Ovary (tissue), 9 donors: Measurements from ENCODE around the gene LHFPL6. TPM values are rescaled to one million over a fixed set of nuclear protein-coding genes. Genes with fewer than 3 reads are reported as not detected.
A peak's percentile ranks its signal among the peaks of the same experiment; 100 is the strongest.

Experiments
- DNase-seq, 5 donors: peaks; one replicate each; pipeline ENCODE4 v3.0.0-alpha.2; 2019 to 2020
- H3K27ac ChIP-seq, 2 donors: fragments of 200-600 bp; one replicate each; pipeline versions ENCODE4 v1.5.1 to v1.8.0; 2019 to 2022
- H3K27me3 ChIP-seq: fragments of 200-600 bp; one replicate; pipeline ENCODE4 v1.8.0; 2022
- H3K36me3 ChIP-seq: fragments of 200-600 bp; sonication (generic); one replicate; pipeline ENCODE4 v1.5.1; 2019
- H3K4me1 ChIP-seq: one replicate; pipeline ENCODE4 v1.8.1; 2013; ENCODE audit warnings: mild to moderate bottlenecking, moderate library complexity; ENCODE audit not compliant: insufficient read depth
- H3K4me3 ChIP-seq: fragments of 200-600 bp; sonication (generic); one replicate; pipeline ENCODE4 v1.5.1; 2017
- H3K9me3 ChIP-seq, 2 donors: fragments of 200-600 bp in 1 of 2; sonication (generic) in 1 of 2; one replicate each; pipeline versions ENCODE4 v1.5.1 to v1.8.1; 2013 to 2019; ENCODE audit warnings: mild to moderate bottlenecking in 1 of 2, moderate library complexity in 1 of 2
- CTCF ChIP-seq, 3 donors: fragments of 450-650 bp in 2 of 3; fragments of 200-600 bp in 1 of 3; IDR thresholded peaks; one replicate each; pipeline versions ENCODE4 v1.5.1 to v1.8.0; 2016 to 2022; ENCODE audit warnings: antibody characterized with exemption in 3 of 3, mild to moderate bottlenecking in 1 of 3
- EP300 ChIP-seq: sonication (generic); formaldehyde crosslinking; IDR thresholded peaks from one replicate; pipeline ENCODE4 v1.6.1; 2017; ENCODE audit warnings: antibody characterized with exemption
- POLR2A ChIP-seq: fragments of 450-650 bp; IDR thresholded peaks from one replicate; pipeline ENCODE4 v1.6.1; 2017; ENCODE audit warnings: antibody characterized with exemption, mild to moderate bottlenecking, moderate library complexity
- WGBS, 3 donors: extraction: QIAGEN DNeasy Blood & Tissue Kit in 1 of 3; methylation state at CpG; one replicate each; pipeline versions ENCODE4 v1.1.5 to v1.1.7; 2013 to 2017; 5-methylcytosine and 5-hydroxymethylcytosine counted together
- intact Hi-C, 4 donors: fragments of 100-400 bp; cut with DNase I; formaldehyde crosslinking; loops; one replicate each; pipeline versions ENCODE4 v1.11.0 to v1.15.1; 2022 to 2023
- polyA plus RNA-seq, 2 donors: library from polyadenylated mRNA; stranded (reverse); fragments of 200-250 nt in 1 of 2; fragments of 350-450 nt in 1 of 2; fragmentation: Illumina TruSeq in 1 of 2; extraction: RNeasy Lipid Tissue Mini Kit (QIAGEN cat#74804) in 1 of 2; gene quantifications; one replicate each; pipeline ENCODE4 v1.2.3, GENCODE V29; 2013 to 2014
- total RNA-seq, 7 donors: library from RNA; depleted of rRNA in 2 of 7; stranded (reverse); fragments of >200 nt in 2 of 7; fragmentation: NEBNext Ultra II Directional in 3 of 7; extraction: Animal tissue kit (Norgen Biotek cat#: 25700) in 3 of 7; gene quantifications; one replicate each; pipeline versions ENCODE4 v1.1.0 to v1.2.4, GENCODE V29; 2016 to 2023
- donor health status: DM: no; HTN: no; CAD: no; lungs with moderate emphysema.
- donor health status: DM: no; HTN: no; CAD: no.
- donor health status: Bipolar disorder and iron deficiency.
- donor health status: DM: yes; HTN: yes; CAD: no.
- donor health status: DM: no; HTN: no; CAD: no.
- donor health status: DM: yes; HTN: yes; CAD: no.

The LHFPL6 gene
- total and polyA plus RNA-seq, 9 donors, result 19.7 to 136 (median 42.4) TPM

GRCh38 chr13:39410096-39410901 is 192.7 kb downstream of the LHFPL6 start:
- 29 to 45% (median 33%) methylated on average over 2 of the region's 2 CpGs for WGBS, 3 donors
- Histone ChIP-seq H3K27me3 (no peaks in the 10 kb centered on the region), H3K36me3 (no peaks in the 10 kb centered on the region), H3K4me3 (no peak overlapping the region), H3K27ac (no peak overlapping the region), H3K9me3 (no peaks in the 10 kb centered on the region), H3K4me1 (peaks cover 7% of the 10 kb centered on the region)
- intact Hi-C loops, result loop anchor here in 1 of 4 donors (10.0 kb wide), 1 partner anchor 195 kb away; the partner anchor contains the start of gene LHFPL6
- TF ChIP-seq POLR2A, result no peak
- TF ChIP-seq EP300, result no peak
- no peak for TF ChIP-seq CTCF (IDR thresholded peaks at IDR 0.05)
- peak in 1 of 5 donors; percentile 25 for DNase-seq

DNA sequence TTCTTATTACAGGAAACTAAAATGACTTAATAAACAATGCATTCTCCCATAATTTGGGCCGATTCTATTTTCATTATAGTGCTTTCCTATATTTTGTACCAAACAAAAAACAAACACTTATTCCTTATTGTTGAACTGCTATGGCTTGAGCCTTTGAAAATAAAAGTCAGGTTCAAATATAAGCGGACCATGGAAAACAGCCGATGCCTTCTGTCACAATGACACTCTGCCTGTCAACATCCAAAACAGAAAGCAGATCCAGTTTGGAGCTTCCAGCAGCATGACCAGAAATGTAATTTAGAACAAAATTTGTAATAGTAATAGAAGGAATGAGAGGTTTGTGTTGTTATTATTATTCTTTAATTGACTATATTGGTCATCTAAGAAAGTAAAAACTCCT is 194.5 kb downstream of the LHFPL6 start:
- Histone ChIP-seq H3K4me1 (peaks cover 9% of the 10 kb centered on the region), H3K36me3 (no peaks in the 10 kb centered on the region), H3K9me3 (no peaks in the 10 kb centered on the region), H3K4me3 (no peak overlapping the region), H3K27ac (no peak overlapping the region), H3K27me3 (no peaks in the 10 kb centered on the region)
- TF ChIP-seq CTCF (IDR thresholded peaks at IDR 0.05) (no peak), EP300 (no peak), POLR2A (no peak)
- DNase-seq, result no peak
- intact Hi-C loops, result loop anchor here in 1 of 4 donors (5.0 kb wide), 1 partner anchor 189 kb away; no protein-coding TSS in a partner anchor
- WGBS, 3 donors, result 84 to 89% (median 86%) methylated on average over 3 of the region's 3 CpGs

DNA sequence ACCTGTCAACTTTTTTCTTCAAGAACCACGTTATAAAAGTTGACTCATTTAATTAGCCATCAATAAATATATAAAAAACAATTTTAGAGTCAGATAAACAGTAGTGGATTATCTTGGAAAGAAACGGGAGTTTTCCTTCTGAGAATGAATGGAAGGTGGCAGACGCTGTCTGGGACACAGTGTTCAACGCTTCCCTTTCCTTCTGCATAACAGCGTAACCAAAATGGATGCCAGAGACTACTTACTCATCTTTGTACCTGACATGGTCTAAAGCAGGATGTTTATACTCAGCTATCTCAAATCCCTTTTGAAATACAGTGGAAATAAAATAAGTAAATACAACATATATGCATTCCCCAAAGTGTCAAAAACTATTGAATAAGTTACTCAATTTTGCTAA is 195.2 kb downstream of the LHFPL6 start:
- H3K4me1 ChIP-seq, result peaks cover 9% of the 10 kb centered on the region
- H3K27ac ChIP-seq, result no peak overlapping the region
- 40 to 81% (median 72%) methylated on average over 5 of the region's 5 CpGs for WGBS, 3 donors

DNA sequence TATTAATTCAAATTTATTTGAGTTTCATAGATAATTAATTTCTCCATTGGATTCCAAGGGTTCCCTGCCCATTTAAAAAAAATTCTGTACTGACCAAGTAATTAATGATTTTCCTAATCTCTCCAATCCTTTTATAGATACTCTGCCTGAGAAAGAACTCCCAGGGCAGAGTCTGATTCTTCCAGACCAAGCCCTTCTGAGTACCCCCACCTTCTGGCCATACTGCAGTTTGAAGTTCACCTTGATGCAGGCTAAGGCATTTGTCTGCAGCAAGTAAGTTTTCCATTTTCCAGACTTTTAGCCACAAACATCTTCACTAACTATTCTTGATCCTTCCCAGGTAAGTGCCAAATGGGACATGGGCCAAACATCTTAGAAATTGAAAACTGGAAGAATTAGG is 195.9 kb downstream of the LHFPL6 start:
- Histone ChIP-seq H3K27ac (no peak overlapping the region), H3K9me3 (no peaks in the 10 kb centered on the region), H3K27me3 (no peaks in the 10 kb centered on the region), H3K4me3 (no peak overlapping the region), H3K36me3 (no peaks in the 10 kb centered on the region), H3K4me1 (peaks cover 9% of the 10 kb centered on the region)
- intact Hi-C loops, result loop anchor here in 1 of 4 donors (5.0 kb wide), 1 partner anchor 190 kb away; no protein-coding TSS in a partner anchor
- no peak for DNase-seq
- no peak for TF ChIP-seq POLR2A

More for the DNA sequence above, 195.2 kb downstream of the LHFPL6 start:
- no peak for DNase-seq
- intact Hi-C loops, result loop anchor here in 1 of 4 donors (5.0 kb wide), 1 partner anchor 190 kb away; no protein-coding TSS in a partner anchor
- H3K4me3 ChIP-seq, result no peak overlapping the region
- no peaks in the 10 kb centered on the region for H3K9me3 ChIP-seq
- H3K27me3 ChIP-seq, result no peaks in the 10 kb centered on the region
- TF ChIP-seq CTCF (IDR thresholded peaks at IDR 0.05) (no peak), POLR2A (no peak), EP300 (no peak)
- H3K36me3 ChIP-seq, result no peaks in the 10 kb centered on the region

GRCh38 chr13:39406688-39407087 is 196.3 kb downstream of the LHFPL6 start:
- TF ChIP-seq EP300 (no peak), CTCF (IDR thresholded peaks at IDR 0.05) (no peak), POLR2A (no peak)
- Histone ChIP-seq H3K27me3 (no peaks in the 10 kb centered on the region), H3K4me1 (peaks cover 9% of the 10 kb centered on the region), H3K9me3 (no peaks in the 10 kb centered on the region), H3K4me3 (no peak overlapping the region), H3K36me3 (no peaks in the 10 kb centered on the region), H3K27ac (no peak overlapping the region)
- intact Hi-C loops, result loop anchor here in 1 of 4 donors (5.0 kb wide), 1 partner anchor 191 kb away; no protein-coding TSS in a partner anchor
- DNase-seq, result no peak
- WGBS, 3 donors, result 96 to 100% (median 98%) methylated on average over 1 of the region's 1 CpG
